ENCODE results near the gene CPNE5.

- TF ChIP-seq CTCF (IDR thresholded peaks at IDR 0.05) (no peak), POLR2A (IDR thresholded peaks at IDR 0.05) (no peak), EP300 (IDR thresholded peaks at IDR 0.05) (no peak)
Observed at GRCh38 chr6:36757206-36757605, 82.0 kb downstream of the CPNE5 start.
